HK-2 (cell line): ENCODE measurements around the gene CNTNAP1.
A peak's percentile ranks its signal among the peaks of the same experiment; 100 is the strongest.
"Not testable (repeated sequence)": the region's sequence is repeated elsewhere in the genome, so short reads cannot be mapped to it uniquely, and the experiment has no call there.

ENCODE experiments used
- DNase-seq: peaks from one replicate; pipeline ENCODE4 v3.0.0-alpha.2; 2018; ENCODE audit not compliant: unreplicated experiment

CNTNAP1 gene

GRCh38 chr17:42681976-42682721 lies at the start of gene CNTNAP1:
Gene CNTNAP1 (plus strand): TSS chr17:42682531. CDS start chr17:42682830, 299 bp downstream.
- peak; percentile 87 for DNase-seq

GRCh38 chr17:42632949-42633444 lies 49.3 kb upstream of the CNTNAP1 start:
- DNase-seq = no peak

GRCh38 chr17:42639525-42640113 lies 42.7 kb upstream of the CNTNAP1 start:
- DNase-seq = no peak

- no peak for DNase-seq
Observed at GRCh38 chr17:42640121-42640520, 42.2 kb upstream of the CNTNAP1 start.

- no peak for DNase-seq
Observed at GRCh38 chr17:42642336-42642735, 40.0 kb upstream of the CNTNAP1 start.

GRCh38 chr17:42647778-42648177 lies 34.6 kb upstream of the CNTNAP1 start:
- peak; percentile 22 for DNase-seq

GRCh38 chr17:42651392-42651791 lies 30.9 kb upstream of the CNTNAP1 start:
- no peak for DNase-seq

GRCh38 chr17:42653179-42654124 lies 28.9 kb upstream of the CNTNAP1 start:
- DNase-seq = no peak

GRCh38 chr17:42655528-42655927 lies 26.8 kb upstream of the CNTNAP1 start:
- peak; percentile 48 for DNase-seq

- DNase-seq = no peak
Observed at GRCh38 chr17:42657824-42658588, 24.3 kb upstream of the CNTNAP1 start.

- DNase-seq = peak; percentile 96
Observed at GRCh38 chr17:42659079-42659931, 23.0 kb upstream of the CNTNAP1 start, which contains the start of gene TUBG2. Gene TUBG2 (plus strand): TSS chr17:42659284. CDS start chr17:42659504, 220 bp downstream.

GRCh38 chr17:42659932-42660274 lies 22.4 kb upstream of the CNTNAP1 start:
- not testable (repeated sequence) for DNase-seq

- no peak for DNase-seq
Observed at GRCh38 chr17:42660692-42661345, 21.5 kb upstream of the CNTNAP1 start.

GRCh38 chr17:42665581-42666001 lies 16.7 kb upstream of the CNTNAP1 start:
- DNase-seq = no peak

- not testable (repeated sequence) for DNase-seq
Observed at GRCh38 chr17:42666126-42666525, 16.2 kb upstream of the CNTNAP1 start.

- peak; percentile 87 for DNase-seq
Observed at GRCh38 chr17:42667088-42667951, 15.0 kb upstream of the CNTNAP1 start.

GRCh38 chr17:42669705-42669976 lies 12.7 kb upstream of the CNTNAP1 start:
- DNase-seq = no peak

- DNase-seq = no peak
Observed at GRCh38 chr17:42669977-42670788, 12.1 kb upstream of the CNTNAP1 start.
